ENCODE data around the gene TNFSF15. TPM values are rescaled to one million over a fixed set of nuclear protein-coding genes. Genes with fewer than 3 reads are reported as not detected.

Gene TNFSF15
- total and polyA plus RNA-seq, 2 experiments from 2014 or later: 0.06 to 0.07 TPM

GRCh38 chr9:114822708-114823107 is 16.9 kb upstream of the TNFSF15 start (continued):
- TF ChIP-seq ZNF462 (CRISPR knock-in tag; IDR thresholded peaks at IDR 0.05) (no peak), EZH2phosphoT487 (IDR thresholded peaks at IDR 0.05; ENCODE audit: unreplicated experiment) (no peak), ZNF331 (CRISPR knock-in tag; IDR thresholded peaks at IDR 0.05; ENCODE audit: low read depth) (no peak)
- TF ChIP-seq, protein P1, sequence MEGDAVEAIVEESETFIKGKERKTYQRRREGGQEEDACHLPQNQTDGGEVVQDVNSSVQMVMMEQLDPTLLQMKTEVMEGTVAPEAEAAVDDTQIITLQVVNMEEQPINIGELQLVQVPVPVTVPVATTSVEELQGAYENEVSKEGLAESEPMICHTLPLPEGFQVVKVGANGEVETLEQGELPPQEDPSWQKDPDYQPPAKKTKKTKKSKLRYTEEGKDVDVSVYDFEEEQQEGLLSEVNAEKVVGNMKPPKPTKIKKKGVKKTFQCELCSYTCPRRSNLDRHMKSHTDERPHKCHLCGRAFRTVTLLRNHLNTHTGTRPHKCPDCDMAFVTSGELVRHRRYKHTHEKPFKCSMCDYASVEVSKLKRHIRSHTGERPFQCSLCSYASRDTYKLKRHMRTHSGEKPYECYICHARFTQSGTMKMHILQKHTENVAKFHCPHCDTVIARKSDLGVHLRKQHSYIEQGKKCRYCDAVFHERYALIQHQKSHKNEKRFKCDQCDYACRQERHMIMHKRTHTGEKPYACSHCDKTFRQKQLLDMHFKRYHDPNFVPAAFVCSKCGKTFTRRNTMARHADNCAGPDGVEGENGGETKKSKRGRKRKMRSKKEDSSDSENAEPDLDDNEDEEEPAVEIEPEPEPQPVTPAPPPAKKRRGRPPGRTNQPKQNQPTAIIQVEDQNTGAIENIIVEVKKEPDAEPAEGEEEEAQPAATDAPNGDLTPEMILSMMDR (conservative IDR thresholded peaks at IDR 0.05; ENCODE audit: low read depth in 2 of 2): no peak

- no peaks in the 10 kb centered on the region for H3K4me1 ChIP-seq (ENCODE audit: insufficient read depth)
- DNase-seq (ENCODE audit: low spot score) (no peak), ATAC-seq (no peak)
- H4K20me1 ChIP-seq (replicated peaks; ENCODE audit: insufficient read depth): no peaks in the 10 kb centered on the region
- Mint-ChIP-seq H3K27me3 (ENCODE audit: insufficient read depth, low read depth, poor library complexity) (no peaks in the 10 kb centered on the region), H3K4me3 (no peak overlapping the region), H3K27ac (no peak overlapping the region), H3K9me3 (no peaks in the 10 kb centered on the region), H3K4me1 (no peaks in the 10 kb centered on the region), H3K36me3 (ENCODE audit: low read depth) (no peaks in the 10 kb centered on the region)
- H3K4me2 ChIP-seq: no peak overlapping the region
- H3K4me3 ChIP-seq: no peak overlapping the region
- H3K36me3 ChIP-seq (ENCODE audit: insufficient read depth): no peaks in the 10 kb centered on the region
- H3K27me3 ChIP-seq (ENCODE audit: insufficient read depth): no peaks in the 10 kb centered on the region
- H3K27ac ChIP-seq (ENCODE audit: low read depth): no peak overlapping the region
- H2AFZ ChIP-seq: no peak overlapping the region
- H3K79me2 ChIP-seq (replicated peaks; ENCODE audit: insufficient read depth): no peaks in the 10 kb centered on the region
- no peaks in the 10 kb centered on the region for H3K9me2 ChIP-seq (ENCODE audit: insufficient read depth)
- H3F3A ChIP-seq (replicated peaks; ENCODE audit: low read depth): no peaks in the 10 kb centered on the region
- TF ChIP-seq POLR2AphosphoS5 (IDR thresholded peaks at IDR 0.05; ENCODE audit: low read depth): no peak
- no peak for TF ChIP-seq ZNF462 (CRISPR knock-in tag; IDR thresholded peaks at IDR 0.05)
Measured at GRCh38 chr9:114820776-114821501, 15.1 kb upstream of the TNFSF15 start.

All from GM23338 (cell line).